Esophagus muscularis mucosa (tissue), 4 donors: Measurements from ENCODE around the gene MAT2A. TPM values are rescaled to one million over a fixed set of nuclear protein-coding genes. Genes with fewer than 3 reads are reported as not detected.
A peak's percentile ranks its signal among the peaks of the same experiment; 100 is the strongest.
"Not testable (repeated sequence)": the region's sequence is repeated elsewhere in the genome, so short reads cannot be mapped to it uniquely, and the experiment has no call there.

Experiments
- DNase-seq: peaks from one replicate; pipeline ENCODE4 v3.0.0-alpha.2; 2017; ENCODE audit errors: extremely low spot score
- H3K27ac ChIP-seq, 4 donors: fragments of 200-600 bp; sonication (generic); replicated peaks in 1 of 4; 1 replicate in 3 of 4; 2 replicates in 1 of 4; pipeline ENCODE4 v1.5.1; 2016 to 2019; ENCODE audit warnings: mild to moderate bottlenecking in 1 of 4
- H3K27me3 ChIP-seq, 4 donors: fragments of 200-600 bp; sonication (generic); one replicate each; pipeline versions ENCODE4 v1.5.1 to v1.6.0; 2016 to 2019
- H3K36me3 ChIP-seq, 4 donors: fragments of 200-600 bp; sonication (generic); one replicate each; pipeline ENCODE4 v1.5.1; 2016 to 2019
- H3K4me1 ChIP-seq, 4 donors: fragments of 200-600 bp; sonication (generic); one replicate each; pipeline ENCODE4 v1.5.1; 2016 to 2019
- H3K4me3 ChIP-seq, 4 donors: fragments of 200-600 bp; sonication (generic); 1 replicate in 2 of 4; 2 replicates in 2 of 4; pipeline ENCODE4 v1.5.1; 2016 to 2019; ENCODE audit warnings: mild to moderate bottlenecking in 4 of 4, moderate library complexity in 1 of 4
- H3K9me3 ChIP-seq, 4 donors: fragments of 200-600 bp; sonication (generic); 1 replicate in 3 of 4; 2 replicates in 1 of 4; pipeline ENCODE4 v1.5.1; 2016 to 2019
- CTCF ChIP-seq, 3 experiments: fragments of 200-600 bp in 2 of 3; fragments of 450-650 bp in 1 of 3; sonication (generic) in 2 of 3; IDR thresholded peaks; one replicate each; pipeline ENCODE4 v1.5.1; 2017 to 2019; ENCODE audit warnings: antibody characterized with exemption in 3 of 3, mild to moderate bottlenecking in 2 of 3, moderate library complexity in 1 of 3
- EP300 ChIP-seq: sonication (generic); formaldehyde crosslinking; IDR thresholded peaks from one replicate; pipeline ENCODE4 v1.6.1; 2017; ENCODE audit warnings: antibody characterized with exemption
- POLR2A ChIP-seq: fragments of 450-650 bp; IDR thresholded peaks from one replicate; pipeline ENCODE4 v1.6.1; 2017; ENCODE audit warnings: antibody characterized with exemption, moderate library complexity, mild to moderate bottlenecking, low read depth
- POLR2AphosphoS5 ChIP-seq, 2 donors: sonication (generic); formaldehyde crosslinking; IDR thresholded peaks; one replicate each; pipeline ENCODE4 v1.6.1; 2017; ENCODE audit warnings: antibody characterized with exemption in 2 of 2
- WGBS: methylation state at CpG from one replicate; pipeline ENCODE4 v1.1.5; 2018; 5-methylcytosine and 5-hydroxymethylcytosine counted together
- intact Hi-C: fragments of 100-400 bp; cut with DNase I; formaldehyde crosslinking; loops from one replicate; pipeline ENCODE4 v1.15.1; 2023
- total RNA-seq, 4 donors: library from RNA; depleted of rRNA; stranded (reverse); fragments of >200 nt; gene quantifications; one replicate each; pipeline versions ENCODE4 v1.1.0 to v1.2.1, GENCODE V29; 2016

MAT2A gene
- total RNA-seq, 4 donors from 2014 or later, result 76.3 to 262 (median 102) TPM

GRCh38 chr2:85558160-85558559, 19.2 kb downstream of the MAT2A start:
- TF ChIP-seq CTCF (IDR thresholded peaks at IDR 0.05) (no peak), EP300 (no peak), POLR2AphosphoS5 (IDR thresholded peaks at IDR 0.05) (no peak), POLR2A (no peak)
- Histone ChIP-seq H3K4me3 (no peak overlapping the region), H3K27me3 (no peaks in the 10 kb centered on the region), H3K27ac (no peak overlapping the region), H3K9me3 (no peaks in the 10 kb centered on the region), H3K36me3 (peaks cover 20 to 63% (median 43%) of the 10 kb centered on the region in 4 donors), H3K4me1 (peaks cover 19 to 33% (median 26%) of the 10 kb centered on the region in 4 donors)
- intact Hi-C loops, result no loop called here
- no peak for DNase-seq
- WGBS, result 100% methylated on average over 1 of the region's 1 CpG

GRCh38 chr2:85560403-85560726, 21.4 kb downstream of the MAT2A start:
- H3K27me3 ChIP-seq, H3K27ac ChIP-seq, DNase-seq, H3K9me3 ChIP-seq: not testable (repeated sequence)
- intact Hi-C loops, result loop anchor here (5.0 kb wide), 1 partner anchor 37 kb away; the partner anchor contains the start of gene RNF181
- peak overlapping the region; percentile 70 to 93 (median 79) for H3K4me3 ChIP-seq
- peaks cover 19 to 33% (median 26%) of the 10 kb centered on the region in 4 donors for H3K4me1 ChIP-seq
- peaks cover 3 to 41% (median 21%) of the 10 kb centered on the region in 4 donors for H3K36me3 ChIP-seq
- WGBS, result 85% methylated on average over 12 of the region's 12 CpGs

GRCh38 chr2:85560812-85561279, 21.9 kb downstream of the MAT2A start:
- intact Hi-C loops, result loop anchor here (5.0 kb wide), 1 partner anchor 36 kb away; the partner anchor contains the start of gene RNF181
- 6% methylated on average over 10 of the region's 14 CpGs for WGBS
- Histone ChIP-seq H3K27me3 (no peaks in the 10 kb centered on the region), H3K9me3 (no peaks in the 10 kb centered on the region), H3K4me1 (peaks cover 19 to 33% (median 26%) of the 10 kb centered on the region in 4 donors), H3K27ac (peak overlapping the region; percentile 86 to 89 (median 86)), H3K36me3 (peaks cover 2 to 36% (median 16%) of the 10 kb centered on the region in 4 donors), H3K4me3 (peak overlapping the region; percentile 70 to 93 (median 79))
- TF ChIP-seq EP300 (no peak), POLR2A (no peak), POLR2AphosphoS5 (IDR thresholded peaks at IDR 0.05) (no peak), CTCF (IDR thresholded peaks at IDR 0.05) (no peak)
- no peak for DNase-seq

GRCh38 chr2:85561280-85562212, 22.6 kb downstream of the MAT2A start, which contains the start of gene GGCX:
TSS of gene GGCX (minus strand) at chr2:85561493. CDS start at chr2:85561428, 65 bp downstream.
- Histone ChIP-seq H3K36me3 (peaks cover 0 to 29% (median 13%) of the 10 kb centered on the region in 4 donors), H3K27ac (peak within 1 kb of the TSS; percentile 86 to 89 (median 86)), H3K4me1 (peaks cover 19 to 33% (median 26%) of the 10 kb centered on the region in 4 donors), H3K4me3 (peak within 1 kb of the TSS; percentile 70 to 93 (median 79)), H3K27me3 (no peaks in the 10 kb centered on the region), H3K9me3 (no peaks in the 10 kb centered on the region)
- intact Hi-C loops, result loop anchor here (5.0 kb wide), 1 partner anchor 36 kb away; the partner anchor contains the start of gene RNF181
- WGBS, result 5% methylated on average over 41 of the region's 64 CpGs
- peak; percentile 31 to 67 (median 46) for TF ChIP-seq CTCF (IDR thresholded peaks at IDR 0.05)
- TF ChIP-seq POLR2A, result peak; percentile 77
- TF ChIP-seq EP300, result no peak
- TF ChIP-seq POLR2AphosphoS5 (IDR thresholded peaks at IDR 0.05), result peak; percentile 86 to 93
- peak; percentile 98 for DNase-seq

- peaks cover 0 to 3% (median under 1%) of the 10 kb centered on the region in 4 donors for H3K36me3 ChIP-seq
- intact Hi-C loops, result loop anchor here (5.0 kb wide), 1 partner anchor 33 kb away; the partner anchor contains the start of gene RNF181
- WGBS, result 84% methylated on average over 5 of the region's 5 CpGs
- H3K4me1 ChIP-seq, result peaks cover 19 to 26% (median 23%) of the 10 kb centered on the region in 4 donors
- H3K4me3 ChIP-seq, result no peak overlapping the region
- no peaks in the 10 kb centered on the region for H3K9me3 ChIP-seq
- TF ChIP-seq POLR2AphosphoS5 (IDR thresholded peaks at IDR 0.05) (no peak), EP300 (no peak), POLR2A (no peak), CTCF (IDR thresholded peaks at IDR 0.05) (no peak)
- H3K27me3 ChIP-seq, result no peaks in the 10 kb centered on the region
- H3K27ac ChIP-seq, result no peak overlapping the region
- DNase-seq, result no peak
Observed at GRCh38 chr2:85564144-85564563, 25.2 kb downstream of the MAT2A start.
